Measurements from ENCODE around the gene BRI3. TPM values are rescaled to one million over a fixed set of nuclear protein-coding genes. Genes with fewer than 3 reads are reported as not detected.

The BRI3 gene
- total and polyA plus RNA-seq, 2 of the 13 experiments (the other 11 are each of a cell fraction or from before 2014, with no cell fraction given) = 54.0 to 103 TPM

DNA sequence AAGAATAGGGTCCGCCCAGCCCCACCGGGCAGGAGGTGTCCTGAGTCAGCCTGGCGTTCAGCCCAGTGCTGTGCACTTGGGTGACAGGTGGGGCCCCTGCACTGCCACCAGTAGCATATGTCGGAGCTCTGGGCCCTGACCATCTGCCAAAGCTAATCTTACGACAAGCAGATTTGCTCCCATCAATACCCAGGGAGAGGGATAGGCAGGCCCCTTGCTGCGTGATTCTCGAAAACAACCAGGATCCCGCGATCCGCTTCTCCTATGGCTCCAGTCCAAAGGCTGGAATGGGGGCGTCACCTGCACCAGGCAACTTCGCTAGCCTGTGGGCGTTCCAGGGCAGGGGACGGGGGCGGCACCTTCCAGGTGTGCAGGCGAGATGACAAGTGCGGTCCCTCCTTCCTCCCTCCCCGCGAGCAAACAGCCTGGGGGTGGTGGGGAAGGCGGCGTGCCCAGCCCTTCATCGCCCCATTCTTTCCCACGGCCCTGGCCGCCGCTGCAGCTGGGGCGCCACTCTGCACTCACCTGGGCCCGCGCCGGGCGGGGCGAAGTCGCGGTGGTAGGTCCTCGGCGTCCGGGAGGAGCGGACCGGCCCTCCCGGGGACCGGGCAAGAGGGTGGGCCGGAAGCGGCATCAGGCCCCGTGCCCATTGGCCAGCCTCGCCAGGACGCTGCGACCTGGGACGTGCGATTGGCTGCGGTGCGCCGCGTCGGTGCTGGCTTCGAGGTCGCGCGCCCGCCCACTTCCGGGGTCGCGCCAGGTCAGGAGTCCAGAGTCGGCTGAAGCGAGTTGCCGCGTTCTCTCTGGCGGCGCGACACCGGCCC lies 29.7 kb upstream of the BRI3 start, which contains the start of gene TECPR1 (continued):
- TF ChIP-seq HOXD1 (CRISPR knock-in tag; IDR thresholded peaks at IDR 0.05) = peak; percentile 59; the same call in 1 of the 2 replicates
- no peak for TF ChIP-seq TBX3 (IDR thresholded peaks at IDR 0.05; ENCODE audit: borderline replicate concordance)
- TF ChIP-seq, protein P1, sequence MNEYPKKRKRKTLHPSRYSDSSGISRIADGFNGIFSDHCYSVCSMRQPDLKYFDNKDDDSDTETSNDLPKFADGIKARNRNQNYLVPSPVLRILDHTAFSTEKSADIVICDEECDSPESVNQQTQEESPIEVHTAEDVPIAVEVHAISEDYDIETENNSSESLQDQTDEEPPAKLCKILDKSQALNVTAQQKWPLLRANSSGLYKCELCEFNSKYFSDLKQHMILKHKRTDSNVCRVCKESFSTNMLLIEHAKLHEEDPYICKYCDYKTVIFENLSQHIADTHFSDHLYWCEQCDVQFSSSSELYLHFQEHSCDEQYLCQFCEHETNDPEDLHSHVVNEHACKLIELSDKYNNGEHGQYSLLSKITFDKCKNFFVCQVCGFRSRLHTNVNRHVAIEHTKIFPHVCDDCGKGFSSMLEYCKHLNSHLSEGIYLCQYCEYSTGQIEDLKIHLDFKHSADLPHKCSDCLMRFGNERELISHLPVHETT (CRISPR knock-in tag; conservative IDR thresholded peaks at IDR 0.05) = peak; percentile 94
- TF ChIP-seq ZNF350 (CRISPR knock-in tag; IDR thresholded peaks at IDR 0.05; ENCODE audit: borderline replicate concordance, low read depth) = no peak
- 0 out of 2 replicates have a peak, but pooled peaks have one; percentile 24 for TF ChIP-seq SAFB2 (CRISPR knock-in tag; IDR thresholded peaks at IDR 0.05; ENCODE audit: borderline replicate concordance, low read depth)
- TF ChIP-seq, protein P2, sequence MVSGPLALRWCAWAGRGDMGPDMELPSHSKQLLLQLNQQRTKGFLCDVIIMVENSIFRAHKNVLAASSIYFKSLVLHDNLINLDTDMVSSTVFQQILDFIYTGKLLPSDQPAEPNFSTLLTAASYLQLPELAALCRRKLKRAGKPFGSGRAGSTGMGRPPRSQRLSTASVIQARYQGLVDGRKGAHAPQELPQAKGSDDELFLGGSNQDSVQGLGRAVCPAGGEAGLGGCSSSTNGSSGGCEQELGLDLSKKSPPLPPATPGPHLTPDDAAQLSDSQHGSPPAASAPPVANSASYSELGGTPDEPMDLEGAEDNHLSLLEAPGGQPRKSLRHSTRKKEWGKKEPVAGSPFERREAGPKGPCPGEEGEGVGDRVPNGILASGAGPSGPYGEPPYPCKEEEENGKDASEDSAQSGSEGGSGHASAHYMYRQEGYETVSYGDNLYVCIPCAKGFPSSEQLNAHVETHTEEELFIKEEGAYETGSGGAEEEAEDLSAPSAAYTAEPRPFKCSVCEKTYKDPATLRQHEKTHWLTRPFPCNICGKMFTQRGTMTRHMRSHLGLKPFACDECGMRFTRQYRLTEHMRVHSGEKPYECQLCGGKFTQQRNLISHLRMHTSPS (CRISPR knock-in tag; IDR thresholded peaks at IDR 0.05; ENCODE audit: low read depth) = no peak
- TF ChIP-seq, protein P3, sequence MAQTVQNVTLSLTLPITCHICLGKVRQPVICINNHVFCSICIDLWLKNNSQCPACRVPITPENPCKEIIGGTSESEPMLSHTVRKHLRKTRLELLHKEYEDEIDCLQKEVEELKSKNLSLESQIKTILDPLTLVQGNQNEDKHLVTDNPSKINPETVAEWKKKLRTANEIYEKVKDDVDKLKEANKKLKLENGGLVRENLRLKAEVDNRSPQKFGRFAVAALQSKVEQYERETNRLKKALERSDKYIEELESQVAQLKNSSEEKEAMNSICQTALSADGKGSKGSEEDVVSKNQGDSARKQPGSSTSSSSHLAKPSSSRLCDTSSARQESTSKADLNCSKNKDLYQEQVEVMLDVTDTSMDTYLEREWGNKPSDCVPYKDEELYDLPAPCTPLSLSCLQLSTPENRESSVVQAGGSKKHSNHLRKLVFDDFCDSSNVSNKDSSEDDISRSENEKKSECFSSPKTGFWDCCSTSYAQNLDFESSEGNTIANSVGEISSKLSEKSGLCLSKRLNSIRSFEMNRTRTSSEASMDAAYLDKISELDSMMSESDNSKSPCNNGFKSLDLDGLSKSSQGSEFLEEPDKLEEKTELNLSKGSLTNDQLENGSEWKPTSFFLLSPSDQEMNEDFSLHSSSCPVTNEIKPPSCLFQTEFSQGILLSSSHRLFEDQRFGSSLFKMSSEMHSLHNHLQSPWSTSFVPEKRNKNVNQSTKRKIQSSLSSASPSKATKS (CRISPR knock-in tag; IDR thresholded peaks at IDR 0.05) = no peak
- no peak for TF ChIP-seq FOXM1 (CRISPR knock-in tag; IDR thresholded peaks at IDR 0.05)
- peak; percentile 92 for TF ChIP-seq KAT8 (CRISPR knock-in tag; IDR thresholded peaks at IDR 0.05)
- peak; percentile 78; the same call in 1 of the 2 replicates for TF ChIP-seq PHF21A (CRISPR knock-in tag; IDR thresholded peaks at IDR 0.05)
- TF ChIP-seq, protein P4, sequence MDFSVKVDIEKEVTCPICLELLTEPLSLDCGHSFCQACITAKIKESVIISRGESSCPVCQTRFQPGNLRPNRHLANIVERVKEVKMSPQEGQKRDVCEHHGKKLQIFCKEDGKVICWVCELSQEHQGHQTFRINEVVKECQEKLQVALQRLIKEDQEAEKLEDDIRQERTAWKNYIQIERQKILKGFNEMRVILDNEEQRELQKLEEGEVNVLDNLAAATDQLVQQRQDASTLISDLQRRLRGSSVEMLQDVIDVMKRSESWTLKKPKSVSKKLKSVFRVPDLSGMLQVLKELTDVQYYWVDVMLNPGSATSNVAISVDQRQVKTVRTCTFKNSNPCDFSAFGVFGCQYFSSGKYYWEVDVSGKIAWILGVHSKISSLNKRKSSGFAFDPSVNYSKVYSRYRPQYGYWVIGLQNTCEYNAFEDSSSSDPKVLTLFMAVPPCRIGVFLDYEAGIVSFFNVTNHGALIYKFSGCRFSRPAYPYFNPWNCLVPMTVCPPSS (IDR thresholded peaks at IDR 0.05) = no peak
- no peak for TF ChIP-seq FOXA1 (IDR thresholded peaks at IDR 0.05)
- TF ChIP-seq FOXA1 (CRISPR knock-in tag; IDR thresholded peaks at IDR 0.05) = no peak
- TF ChIP-seq JUND (CRISPR knock-in tag; IDR thresholded peaks at IDR 0.05) = no peak
- no peak for TF ChIP-seq HES4 (CRISPR knock-in tag; IDR thresholded peaks at IDR 0.05; ENCODE audit: borderline replicate concordance)
- TF ChIP-seq ZNF839 (CRISPR knock-in tag; IDR thresholded peaks at IDR 0.05; ENCODE audit: borderline replicate concordance) = 0 out of 2 replicates have a peak, but pooled peaks have one; percentile 71
- TF ChIP-seq, protein P5, sequence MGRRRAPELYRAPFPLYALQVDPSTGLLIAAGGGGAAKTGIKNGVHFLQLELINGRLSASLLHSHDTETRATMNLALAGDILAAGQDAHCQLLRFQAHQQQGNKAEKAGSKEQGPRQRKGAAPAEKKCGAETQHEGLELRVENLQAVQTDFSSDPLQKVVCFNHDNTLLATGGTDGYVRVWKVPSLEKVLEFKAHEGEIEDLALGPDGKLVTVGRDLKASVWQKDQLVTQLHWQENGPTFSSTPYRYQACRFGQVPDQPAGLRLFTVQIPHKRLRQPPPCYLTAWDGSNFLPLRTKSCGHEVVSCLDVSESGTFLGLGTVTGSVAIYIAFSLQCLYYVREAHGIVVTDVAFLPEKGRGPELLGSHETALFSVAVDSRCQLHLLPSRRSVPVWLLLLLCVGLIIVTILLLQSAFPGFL (CRISPR knock-in tag; IDR thresholded peaks at IDR 0.05) = no peak
- TF ChIP-seq, protein P6, sequence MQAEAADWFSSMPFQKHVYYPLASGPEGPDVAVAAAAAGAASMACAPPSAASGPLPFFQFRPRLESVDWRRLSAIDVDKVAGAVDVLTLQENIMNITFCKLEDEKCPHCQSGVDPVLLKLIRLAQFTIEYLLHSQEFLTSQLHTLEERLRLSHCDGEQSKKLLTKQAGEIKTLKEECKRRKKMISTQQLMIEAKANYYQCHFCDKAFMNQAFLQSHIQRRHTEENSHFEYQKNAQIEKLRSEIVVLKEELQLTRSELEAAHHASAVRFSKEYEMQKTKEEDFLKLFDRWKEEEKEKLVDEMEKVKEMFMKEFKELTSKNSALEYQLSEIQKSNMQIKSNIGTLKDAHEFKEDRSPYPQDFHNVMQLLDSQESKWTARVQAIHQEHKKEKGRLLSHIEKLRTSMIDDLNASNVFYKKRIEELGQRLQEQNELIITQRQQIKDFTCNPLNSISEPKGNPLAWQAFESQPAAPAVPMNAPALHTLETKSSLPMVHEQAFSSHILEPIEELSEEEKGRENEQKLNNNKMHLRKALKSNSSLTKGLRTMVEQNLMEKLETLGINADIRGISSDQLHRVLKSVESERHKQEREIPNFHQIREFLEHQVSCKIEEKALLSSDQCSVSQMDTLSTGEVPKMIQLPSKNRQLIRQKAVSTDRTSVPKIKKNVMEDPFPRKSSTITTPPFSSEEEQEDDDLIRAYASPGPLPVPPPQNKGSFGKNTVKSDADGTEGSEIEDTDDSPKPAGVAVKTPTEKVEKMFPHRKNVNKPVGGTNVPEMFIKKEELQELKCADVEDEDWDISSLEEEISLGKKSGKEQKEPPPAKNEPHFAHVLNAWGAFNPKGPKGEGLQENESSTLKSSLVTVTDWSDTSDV (CRISPR knock-in tag; IDR thresholded peaks at IDR 0.05) = no peak
